Cardiac septum (tissue), 1 donor: ENCODE data around the gene RILPL2. TPM values are rescaled to one million over a fixed set of nuclear protein-coding genes. Genes with fewer than 3 reads are reported as not detected.
A peak's percentile ranks its signal among the peaks of the same experiment; 100 is the strongest.
"Not testable (repeated sequence)": the region's sequence is repeated elsewhere in the genome, so short reads cannot be mapped to it uniquely, and the experiment has no call there.

Source experiments
- DNase-seq: peaks from one replicate; pipeline ENCODE4 v3.0.0-alpha.2; 2020; ENCODE audit warnings: low spot score
- intact Hi-C: fragments of 100-400 bp; cut with DNase I; formaldehyde crosslinking; loops from one replicate; pipeline ENCODE4 v1.14.0; 2022
- total RNA-seq: library from RNA; stranded (reverse); fragmentation: NEBNext Ultra II Directional; extraction: Animal tissue kit (Norgen Biotek cat#: 25700); gene quantifications from one replicate; pipeline ENCODE4 v1.2.1, GENCODE V29; 2021
- donor health status: DM: no; HTN: no; CAD: no.

RILPL2 gene
- total RNA-seq, 1 donor from 2014 or later: 1.6 TPM

DNA sequence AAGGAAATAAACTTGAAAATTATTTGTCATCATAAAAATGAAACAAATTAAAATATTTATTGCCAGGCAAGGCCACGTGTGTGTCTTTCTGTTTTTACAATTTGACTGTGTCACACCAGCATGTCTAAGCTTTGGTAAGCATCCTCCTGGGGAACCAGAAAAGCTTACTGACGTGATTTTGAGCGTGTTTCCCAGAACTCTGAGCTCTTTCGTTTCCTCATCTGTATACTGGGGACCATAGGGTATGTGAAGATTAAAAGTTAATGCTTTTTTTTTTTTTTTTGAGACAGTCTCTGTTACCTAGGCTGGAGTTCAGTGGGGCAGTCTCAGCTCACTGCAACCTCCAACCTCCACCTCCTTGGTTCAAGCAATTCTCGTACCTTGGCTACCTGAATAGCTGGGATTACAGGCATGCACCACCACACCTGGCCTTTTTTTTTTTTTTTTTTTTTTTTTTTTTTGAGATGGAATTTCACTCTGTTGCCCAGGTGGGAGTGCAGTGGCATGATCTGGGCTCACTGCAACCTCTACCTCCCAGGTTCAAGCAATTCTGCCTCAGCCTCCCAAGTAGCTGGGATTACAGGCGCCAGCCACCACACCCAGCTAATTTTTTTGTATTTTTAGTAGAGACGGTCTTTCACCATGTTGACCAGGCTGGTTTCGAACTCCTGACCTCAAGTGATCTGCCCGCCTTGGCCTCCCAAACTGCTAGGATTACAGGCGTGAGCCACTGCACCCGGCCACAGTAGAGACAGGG lies 27.0 kb downstream of the RILPL2 start:
- DNase-seq, intact Hi-C loops: not testable (repeated sequence)

DNA sequence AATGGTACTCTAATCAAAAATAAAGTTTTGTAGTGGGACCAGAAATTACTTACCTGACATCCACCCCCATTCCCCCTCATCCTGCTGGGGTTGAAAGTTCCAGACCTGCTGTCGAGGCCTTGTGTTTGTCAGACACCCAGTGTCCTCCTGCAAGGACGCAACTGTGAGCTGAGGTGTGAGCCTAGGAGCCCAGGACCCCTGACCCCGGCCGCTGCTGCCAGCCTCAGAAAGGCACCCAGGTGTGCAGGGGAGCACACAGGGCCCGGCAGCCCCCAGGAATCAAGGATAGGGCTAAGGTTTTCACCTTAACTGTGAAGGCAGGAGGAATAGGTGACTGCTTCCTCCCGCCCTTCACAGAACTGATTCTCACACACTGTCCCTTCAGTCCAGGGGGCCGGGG lies 27.9 kb downstream of the RILPL2 start:
- intact Hi-C loops, DNase-seq: not testable (repeated sequence)

DNA sequence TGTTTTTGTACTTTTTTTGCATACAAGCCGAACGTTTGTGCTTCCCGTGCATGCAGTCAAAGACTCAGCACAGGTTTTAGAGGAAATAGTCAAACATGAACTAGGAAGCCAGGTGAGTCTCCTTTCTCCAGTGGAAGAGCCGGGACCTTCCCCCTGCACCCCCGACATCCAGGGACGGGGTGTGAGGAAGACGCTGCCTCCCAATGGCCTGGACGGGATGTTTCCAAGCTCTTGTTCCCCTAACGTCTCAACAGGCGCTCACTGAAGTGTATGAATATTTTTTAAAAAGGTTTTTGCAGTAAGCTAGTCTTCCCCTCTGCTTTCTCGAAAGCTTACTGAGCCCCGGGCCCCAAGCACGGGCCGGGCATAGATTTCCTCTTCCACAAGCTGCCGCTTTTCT lies 28.6 kb downstream of the RILPL2 start:
- intact Hi-C loops, DNase-seq: not testable (repeated sequence)

DNA sequence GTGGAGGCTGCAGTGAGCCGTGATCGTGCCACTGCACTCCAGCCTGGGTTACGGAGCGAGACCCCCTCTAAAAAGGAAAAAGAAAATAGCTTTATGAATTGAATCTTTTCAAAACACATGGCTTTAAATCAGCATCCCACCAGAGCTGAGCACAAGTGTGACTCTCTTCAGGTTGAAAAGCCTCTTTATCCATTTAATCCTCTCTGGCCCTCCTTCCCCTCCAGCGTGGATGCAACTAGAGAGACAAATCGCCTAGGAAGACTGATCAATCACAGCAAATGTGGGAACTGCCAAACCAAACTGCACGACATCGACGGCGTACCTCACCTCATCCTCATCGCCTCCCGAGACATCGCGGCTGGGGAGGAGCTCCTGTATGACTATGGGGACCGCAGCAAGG lies 29.2 kb downstream of the RILPL2 start:
- DNase-seq, intact Hi-C loops: not testable (repeated sequence)

DNA sequence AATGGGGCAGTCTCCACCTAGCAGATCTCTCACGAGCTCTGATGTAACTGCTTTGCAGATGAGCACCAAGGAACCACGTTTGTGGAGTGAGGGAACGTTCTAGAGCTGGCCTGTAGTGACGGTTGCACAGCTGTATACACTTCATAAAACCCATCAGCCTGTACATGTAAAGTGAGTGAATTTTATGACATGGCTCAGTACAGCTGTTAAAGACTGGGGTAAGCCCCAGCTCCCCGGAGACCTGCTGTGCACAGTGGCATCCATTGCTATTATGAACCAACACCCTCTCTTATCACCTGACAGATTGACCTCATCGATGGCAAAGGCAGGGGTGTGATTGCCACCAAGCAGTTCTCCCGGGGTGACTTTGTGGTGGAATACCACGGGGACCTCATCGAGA lies 31.9 kb downstream of the RILPL2 start:
- intact Hi-C loops: no loop called here
- DNase-seq: no peak

DNA sequence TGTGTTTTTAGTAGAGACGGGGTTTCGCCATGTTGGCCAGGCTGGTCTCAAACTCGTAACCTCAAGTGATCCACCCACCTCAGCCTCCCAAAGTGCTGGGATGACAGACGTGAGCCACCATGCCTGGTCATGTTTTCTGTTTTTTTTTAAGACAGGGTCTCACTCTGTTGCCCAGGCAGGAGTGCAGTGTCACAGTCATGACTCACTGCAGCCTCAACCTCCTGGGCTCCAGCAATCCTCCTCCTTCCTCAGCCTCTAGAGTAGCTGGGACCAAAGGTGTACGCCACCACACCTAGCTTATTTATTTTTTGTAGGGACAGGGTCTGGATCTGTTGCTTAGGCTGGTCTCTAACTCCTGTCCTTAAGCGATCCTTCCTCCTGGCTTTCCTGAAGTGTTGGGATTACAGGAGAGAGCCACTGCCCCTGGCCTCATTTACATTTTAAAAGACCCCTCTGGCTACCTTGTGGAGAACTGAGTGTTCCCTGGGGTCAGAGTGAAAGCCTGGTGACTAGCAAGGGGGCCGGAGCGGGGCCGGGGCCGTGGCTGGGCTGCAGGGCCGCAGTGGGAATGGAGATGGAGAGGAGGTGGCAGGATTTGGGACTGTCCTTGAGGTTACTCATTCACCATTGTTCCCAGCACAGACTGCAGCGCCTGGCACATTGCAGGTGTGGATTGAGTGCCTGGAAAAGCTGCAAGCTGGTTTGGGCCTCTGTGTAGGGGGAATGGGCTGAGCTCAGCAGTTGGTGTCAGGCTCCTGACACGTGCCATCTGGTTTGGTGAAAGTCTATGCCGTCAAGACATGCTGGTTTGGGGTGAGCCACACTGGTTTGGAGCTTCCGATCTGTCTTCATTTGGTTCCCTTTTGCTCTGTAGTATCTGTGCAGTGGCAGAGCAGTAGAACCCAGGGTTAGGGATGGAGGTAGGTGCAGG lies 34.5 kb downstream of the RILPL2 start:
- intact Hi-C loops: no loop called here
- DNase-seq: no peak

DNA sequence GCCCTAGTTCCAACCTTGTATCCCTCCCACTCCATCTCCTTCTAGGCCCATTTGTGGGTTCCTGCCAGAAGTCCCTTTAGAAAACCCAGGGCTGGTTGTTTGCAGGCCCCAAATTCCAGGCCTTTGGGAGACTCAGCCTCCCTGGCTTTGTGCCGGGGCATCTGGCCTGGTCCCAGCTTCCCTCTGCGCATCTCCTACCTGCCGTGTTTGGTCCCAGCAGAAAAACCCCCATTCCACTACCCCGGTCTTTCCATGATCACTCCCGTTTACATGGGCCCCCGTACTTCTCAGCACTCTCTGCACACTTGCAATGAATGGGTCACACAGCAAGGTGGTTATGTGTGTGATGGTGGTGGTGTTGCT lies 37.2 kb downstream of the RILPL2 start:
- intact Hi-C loops: no loop called here
- no peak for DNase-seq

DNA sequence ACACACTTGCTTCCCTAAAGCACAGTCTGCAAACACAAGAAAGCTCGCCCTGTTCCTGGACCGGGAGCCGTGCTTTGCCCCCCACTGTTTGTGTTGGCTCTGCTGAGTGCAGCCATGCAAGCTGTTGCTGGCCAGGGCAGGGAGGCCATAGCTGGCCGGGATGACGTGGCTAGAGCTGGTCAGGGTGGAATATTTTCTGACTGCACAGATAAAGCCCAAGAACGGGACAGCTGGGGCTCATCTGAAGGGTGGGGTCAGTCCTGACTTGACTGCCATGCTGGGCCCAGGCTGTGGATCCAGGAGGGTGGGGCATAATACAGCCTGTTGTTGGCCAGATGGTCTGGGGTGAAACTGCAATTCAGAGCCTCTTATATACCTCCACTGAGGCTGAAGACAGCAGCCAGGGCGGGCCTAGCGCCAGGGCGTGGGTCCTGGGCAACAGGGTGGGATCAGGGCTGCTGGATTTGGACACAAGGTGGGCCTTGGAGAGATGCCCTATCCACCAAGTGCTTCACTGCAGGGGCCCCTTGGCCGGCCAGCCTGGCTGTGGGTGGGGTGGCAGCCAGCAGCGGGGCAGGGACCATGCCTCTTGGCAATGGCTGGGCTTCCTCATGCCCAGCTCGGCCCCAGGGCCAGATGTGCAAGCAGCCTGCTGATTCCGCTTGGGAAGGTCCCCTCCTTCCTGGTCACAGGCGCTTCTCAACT lies 37.8 kb downstream of the RILPL2 start:
- intact Hi-C loops: no loop called here
- no peak for DNase-seq

DNA sequence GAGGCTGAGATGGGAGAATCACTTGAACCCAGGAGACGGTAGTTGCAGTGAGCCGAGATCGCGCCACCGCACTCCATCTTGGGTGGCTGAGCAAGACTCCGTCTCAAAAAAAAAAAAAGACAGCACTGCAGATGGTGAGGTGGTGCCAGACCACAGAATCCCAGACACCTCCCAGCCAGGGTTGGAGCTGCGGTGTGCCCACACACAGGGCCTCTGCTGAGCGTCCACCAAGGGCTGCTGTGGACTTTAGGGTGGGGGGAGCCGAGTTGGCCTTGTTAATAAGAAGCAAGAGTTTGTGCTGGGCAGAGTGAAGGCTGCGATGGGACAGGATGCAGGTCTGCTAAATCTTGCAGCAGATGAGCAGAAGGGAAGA lies 38.3 kb downstream of the RILPL2 start:
- intact Hi-C loops: no loop called here
- no peak for DNase-seq

DNA sequence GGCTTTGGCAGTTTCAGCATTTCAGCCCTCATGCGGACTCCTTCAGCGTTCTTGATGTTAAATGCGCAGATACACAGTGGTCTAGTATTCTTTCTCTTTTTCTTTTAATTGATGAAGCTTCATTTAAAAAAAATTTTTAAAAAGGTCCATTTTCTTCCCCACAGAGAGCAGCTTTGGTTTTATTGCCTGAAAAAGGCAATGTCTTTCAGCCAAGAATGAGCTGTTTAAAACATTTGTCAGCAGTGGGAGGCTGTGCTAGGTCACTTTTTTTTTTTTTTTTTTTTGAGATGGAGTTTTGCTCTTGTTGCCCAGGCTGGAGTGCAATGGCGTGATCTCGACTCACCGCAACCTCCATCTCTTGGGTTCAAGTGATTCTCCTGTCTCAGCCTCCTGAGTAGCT lies 39.1 kb downstream of the RILPL2 start:
- intact Hi-C loops: no loop called here
- no peak for DNase-seq

DNA sequence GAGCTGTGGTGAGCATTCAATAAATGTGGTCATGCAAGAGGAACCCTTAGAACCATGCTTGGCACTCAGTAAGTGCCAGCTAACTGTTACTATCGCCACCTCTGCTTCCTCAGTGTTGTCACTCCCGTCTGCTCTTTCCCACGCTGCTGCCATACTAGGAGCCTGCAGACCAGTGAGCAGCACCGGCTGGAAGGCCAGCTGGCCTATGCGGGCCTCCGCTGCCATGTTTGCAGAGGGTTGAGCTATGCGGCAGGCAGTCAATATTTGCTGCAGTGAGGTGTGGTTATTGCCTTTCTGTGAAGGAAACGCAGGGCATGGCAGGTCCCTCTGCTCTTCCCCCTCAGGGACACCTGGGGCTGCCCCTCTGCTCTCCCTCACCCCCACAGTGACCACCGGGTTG lies 39.5 kb downstream of the RILPL2 start:
- DNase-seq: no peak
- intact Hi-C loops: no loop called here

DNA sequence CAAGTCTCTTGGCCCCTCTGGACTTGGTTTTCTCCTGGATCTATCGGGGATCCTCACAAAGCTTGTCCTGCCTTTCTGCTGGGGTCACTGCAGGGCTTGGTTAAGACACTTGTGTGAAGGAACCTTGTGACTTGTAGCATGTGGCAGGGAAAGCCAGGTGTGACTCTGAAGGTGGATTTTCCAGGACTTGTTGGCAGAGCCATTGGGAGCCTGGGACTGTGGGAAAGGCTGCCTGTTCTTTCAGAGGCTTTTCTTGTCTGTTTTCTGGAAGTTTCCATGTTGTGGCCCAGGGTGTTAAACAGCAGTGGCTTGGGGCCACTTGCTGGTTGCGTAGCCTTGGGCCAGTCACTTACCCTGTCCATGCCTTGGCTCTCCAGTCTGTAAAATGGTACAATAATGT lies 39.9 kb downstream of the RILPL2 start:
- intact Hi-C loops: no loop called here
- no peak for DNase-seq

DNA sequence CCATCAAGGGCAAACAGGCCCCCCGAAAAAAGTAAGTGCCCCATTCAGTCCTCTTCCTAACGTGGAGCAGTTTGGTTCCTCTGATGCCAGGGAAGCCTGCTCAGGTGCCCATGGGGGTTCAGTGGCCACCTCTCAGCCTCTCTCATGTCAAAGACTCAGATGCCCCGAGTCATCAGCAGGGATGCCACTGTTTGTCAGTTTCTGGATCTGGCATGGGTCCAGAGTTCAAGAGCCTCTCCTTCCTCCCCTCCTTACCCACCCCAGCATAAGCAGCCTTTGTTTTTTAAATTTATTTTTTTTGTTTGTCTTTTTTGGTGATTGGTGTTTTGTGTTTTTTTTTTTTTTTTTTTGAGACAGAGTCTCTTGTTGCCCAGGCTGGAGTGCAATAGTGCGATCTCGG lies 41.2 kb downstream of the RILPL2 start:
- intact Hi-C loops: no loop called here
- no peak for DNase-seq

DNA sequence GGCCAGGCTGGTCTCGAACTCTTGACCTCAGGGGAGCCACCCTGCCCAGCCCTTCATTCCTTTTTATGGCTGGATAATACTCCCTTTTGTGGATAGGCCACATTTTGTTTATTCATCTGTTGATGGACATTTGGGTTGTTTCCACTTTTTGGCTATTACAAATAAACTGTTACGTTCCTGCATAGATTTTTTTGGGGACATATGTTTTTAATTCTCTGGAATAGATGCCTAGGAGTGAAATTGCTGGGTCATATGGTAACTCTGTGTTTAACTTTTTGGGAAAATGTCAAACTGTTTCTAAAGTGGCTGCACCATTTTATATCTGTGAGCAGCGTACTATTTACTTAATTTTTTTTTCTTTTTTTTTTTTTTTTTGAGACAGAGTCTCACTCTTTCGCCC lies 42.7 kb downstream of the RILPL2 start:
- DNase-seq: no peak
- intact Hi-C loops: no loop called here

DNA sequence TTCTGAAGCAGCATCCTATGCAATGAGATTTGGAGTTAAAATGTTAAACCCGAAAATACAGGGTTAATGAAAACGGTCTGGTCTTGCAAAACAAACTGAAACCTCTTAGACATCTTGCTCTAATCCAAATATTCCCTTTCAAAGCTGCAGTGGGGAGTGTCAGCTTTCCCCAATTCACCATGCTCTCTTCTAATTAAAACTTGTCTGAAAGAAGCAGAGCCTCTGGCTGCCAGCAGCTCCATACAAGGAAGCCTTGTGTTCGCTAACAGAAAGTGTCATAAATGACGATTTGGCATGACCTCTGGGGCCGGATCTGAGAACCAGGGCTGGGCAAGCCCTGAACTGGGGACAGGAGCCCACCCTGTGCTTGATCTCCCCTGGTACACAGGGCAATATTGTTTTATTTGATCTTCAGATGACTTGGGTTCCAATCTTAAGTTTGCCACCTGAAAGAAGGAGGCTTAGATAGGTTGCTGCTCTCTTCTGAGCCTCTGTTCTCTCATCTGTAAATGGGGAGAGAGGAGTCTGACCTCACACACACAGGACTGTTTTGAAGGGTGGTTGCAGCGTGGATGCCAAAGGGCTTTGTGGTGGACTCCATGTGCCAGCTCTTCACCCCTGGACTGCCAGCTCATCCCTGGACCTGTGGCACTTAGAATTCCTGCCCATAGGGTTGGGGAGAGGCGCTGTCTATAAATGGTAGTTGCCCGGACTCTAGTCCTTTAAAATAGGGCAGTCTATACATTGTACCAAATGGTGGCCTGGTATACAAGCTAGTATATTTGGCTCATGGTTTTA lies 44.7 kb downstream of the RILPL2 start:
- intact Hi-C loops: loop anchor here (2.0 kb wide), 1 partner anchor 27 kb away; the partner anchor contains the start of gene SBNO1
- no peak for DNase-seq

DNA sequence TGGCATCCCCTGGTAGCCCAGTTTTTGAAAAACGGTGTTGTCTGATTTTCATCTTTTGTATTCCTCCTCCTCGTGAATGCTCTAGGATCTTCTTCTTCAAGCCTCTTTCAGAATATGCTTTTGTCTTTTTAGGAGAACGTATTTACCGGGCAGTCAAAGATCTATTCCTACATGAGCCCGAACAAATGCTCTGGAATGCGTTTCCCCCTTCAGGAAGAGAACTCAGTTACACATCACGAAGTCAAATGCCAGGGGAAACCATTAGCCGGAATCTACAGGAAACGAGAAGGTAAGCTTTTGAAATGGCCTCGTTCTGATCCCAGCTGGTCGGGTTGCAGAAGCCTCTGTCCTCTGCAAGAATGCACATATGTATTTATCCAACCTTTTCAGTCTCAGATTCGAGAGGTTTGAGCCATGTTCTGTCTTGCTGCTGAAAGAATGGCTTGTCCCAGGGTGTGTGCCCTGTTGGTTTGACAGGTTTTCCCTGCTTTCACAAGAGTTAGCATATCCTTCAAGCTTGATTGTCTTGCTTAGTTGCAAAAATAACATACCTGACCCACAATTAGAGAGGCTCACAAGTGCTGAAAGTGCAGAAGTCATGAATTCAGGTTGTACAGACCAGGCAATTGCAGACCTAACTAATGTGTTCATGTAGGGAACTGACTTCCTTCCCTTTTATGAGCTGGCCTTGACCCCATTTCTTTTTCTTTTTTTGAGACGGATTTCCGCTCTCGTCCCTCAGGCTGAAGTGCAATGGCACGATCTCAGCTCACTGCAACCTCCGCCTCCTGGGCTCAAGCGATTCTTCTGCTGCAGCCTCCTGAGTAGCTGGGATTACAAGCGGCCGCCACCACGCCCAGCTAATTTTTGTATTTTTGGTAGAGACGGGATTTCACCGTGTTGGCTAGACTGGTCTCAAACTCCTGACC lies 45.7 kb downstream of the RILPL2 start:
- intact Hi-C loops: loop anchor here (2.0 kb wide), 1 partner anchor 26 kb away; the partner anchor contains the start of gene SBNO1
- DNase-seq: no peak

DNA sequence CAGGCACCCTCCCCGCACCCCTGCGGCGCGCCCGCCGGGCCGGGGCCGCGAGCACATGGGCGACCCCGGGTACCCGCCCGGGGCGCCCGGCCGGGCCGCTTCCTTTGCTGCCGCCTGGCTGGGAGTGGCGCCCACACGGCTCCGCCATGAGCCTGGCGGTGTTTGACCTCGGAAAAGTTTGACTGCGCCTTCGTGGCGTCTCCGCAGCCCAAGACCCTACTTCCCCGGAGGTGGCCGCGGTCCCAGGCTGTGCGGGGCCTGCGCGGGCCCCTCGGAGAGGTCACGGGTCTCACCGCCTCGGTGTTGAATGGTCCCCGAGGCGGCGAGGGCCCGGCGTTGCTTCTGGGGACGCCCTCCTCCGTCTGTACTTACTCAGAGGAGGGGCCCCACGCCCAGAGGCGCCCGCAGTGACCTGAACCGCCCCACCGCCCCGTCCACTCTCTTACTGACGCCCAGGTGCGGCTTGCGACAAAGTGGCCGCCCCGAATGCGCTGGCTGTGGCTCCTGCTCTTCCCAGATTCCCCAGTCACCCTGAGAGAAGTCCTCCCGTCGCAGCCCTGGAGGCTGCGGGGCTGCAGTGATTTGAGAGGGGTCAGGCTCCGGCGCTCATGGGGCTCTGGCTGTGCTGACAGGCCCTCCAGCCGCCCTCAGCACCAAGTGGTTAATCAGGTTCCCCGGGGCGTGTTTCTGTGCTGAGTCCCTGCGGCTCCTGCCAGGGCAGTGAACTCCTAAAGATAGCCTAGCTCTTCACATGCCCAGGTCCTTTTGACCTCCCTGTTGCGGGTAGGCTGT lies 46.7 kb downstream of the RILPL2 start:
- peak; percentile 89 for DNase-seq
- intact Hi-C loops: loop anchor here (2.0 to 5.0 kb wide), 3 partner anchors 25 to 143 kb away; partner anchors contain the start of genes RILPL1, RILPL2 and SBNO1
